Panc1 (cell line): ENCODE results near the gene SLC12A9. TPM values are rescaled to one million over a fixed set of nuclear protein-coding genes. Genes with fewer than 3 reads are reported as not detected.

ENCODE experiments used
- ATAC-seq: fragments of 200-7000 bp; cut with Tn5 transposase; 2 replicates; pipeline ENCODE4 v1.9.1; 2020; ENCODE audit warnings: mild to moderate bottlenecking, moderate library complexity
- BruUV-seq: library from RNA; stranded (reverse); fragments of 400-500 nt; replicated peaks from 2 replicates; lab custom pipeline; 2021; lab: Mats Ljungman, UMichigan
- CTCF ChIA-PET: fragments of 300-600 bp; sonication (Branson Sonifier 250); formaldehyde crosslinking; loops from one replicate; lab custom pipeline; 2022; ENCODE audit warnings: antibody characterized with exemption; lab: Charles Lee
- POLR2A ChIA-PET: fragments of 300-600 bp; sonication (Branson Sonifier 250); formaldehyde crosslinking; loops from one replicate; lab custom pipeline; 2022; ENCODE audit warnings: antibody characterized with exemption; lab: Charles Lee
- DNase-seq: peaks from one replicate; pipeline ENCODE4 v3.0.0-alpha.2; 2010; ENCODE audit warnings: low read depth, low spot score
- H3K27ac ChIP-seq: 2 replicates; pipeline ENCODE4 v1.5.1; 2011; ENCODE audit warnings: mild to moderate bottlenecking, low read length, inconsistent platforms
- H3K27me3 ChIP-seq: fragments of 200-500 bp; sonication (Bioruptor generic); 2 replicates; pipeline ENCODE4 v1.6.0; 2014; ENCODE audit warnings: low read length, inconsistent platforms; ENCODE audit not compliant: control insufficient read depth, insufficient read depth
- H3K36me3 ChIP-seq: fragments of 200-500 bp; sonication (Bioruptor generic); 2 replicates; pipeline ENCODE4 v1.5.1; 2014; ENCODE audit warnings: inconsistent platforms, mild to moderate bottlenecking, low read length, moderate library complexity; ENCODE audit not compliant: control insufficient read depth, insufficient read depth
- H3K4me1 ChIP-seq: 2 replicates; pipeline ENCODE4 v1.5.1; 2011; ENCODE audit warnings: inconsistent platforms, mild to moderate bottlenecking, low read length, moderate library complexity; ENCODE audit not compliant: control insufficient read depth, insufficient read depth
- H3K4me3 ChIP-seq, 2 experiments: 2 replicates each; pipeline ENCODE4 v1.5.1; 2011 to 2012; ENCODE audit warnings: low read depth in 2 of 2, low read length in 2 of 2, mild to moderate bottlenecking in 2 of 2, inconsistent platforms in 1 of 2, moderate library complexity in 1 of 2
- H3K9me3 ChIP-seq: fragments of 200-500 bp; sonication (Bioruptor generic); 2 replicates; pipeline ENCODE4 v1.5.1; 2014; ENCODE audit warnings: low read depth, mild to moderate bottlenecking, inconsistent platforms, low read length, moderate library complexity; ENCODE audit not compliant: control insufficient read depth, insufficient read depth
- POLR2AphosphoS5 ChIP-seq: IDR thresholded peaks from 2 replicates; pipeline ENCODE4 v1.6.1; 2012; ENCODE audit warnings: mild to moderate bottlenecking, low read depth, low read length, moderate library complexity
- SIN3A ChIP-seq: IDR thresholded peaks from 2 replicates; pipeline ENCODE4 v1.6.1; 2012; ENCODE audit warnings: low read depth, mild to moderate bottlenecking, low read length, moderate library complexity, borderline replicate concordance; ENCODE audit not compliant: insufficient read depth
- TCF7L2 ChIP-seq: IDR thresholded peaks from 2 replicates; pipeline ENCODE4 v1.6.1; 2011; ENCODE audit warnings: mild to moderate bottlenecking, low read depth, low read length, inconsistent platforms
- in situ Hi-C: cut with HindIII; loops from 2 replicates; pipeline ENCODE4 v1.10.0; 2016; ENCODE audit warnings: low sequenced_read_pairs, low pct_unique_long_range_greater_than_20kb
- intact Hi-C: fragments of 100-400 bp; cut with micrococcal nuclease; formaldehyde crosslinking; loops from one replicate; pipeline ENCODE4 v1.10.0; 2022; ENCODE audit not compliant: unreplicated experiment
- total RNA-seq: library from RNA; stranded (reverse); gene quantifications from one replicate; pipeline ENCODE4 v1.2.1, GENCODE V29; 2021; ENCODE audit not compliant: unreplicated experiment
- TF ChIP-seq, protein P1 (sequence below), 2 experiments: IDR thresholded peaks; 2 replicates each; pipeline ENCODE4 v1.6.1; 2011 to 2012; ENCODE audit warnings: low read depth in 2 of 2, control low read depth in 1 of 2, low read length in 1 of 2, mild to moderate bottlenecking in 1 of 2, moderate library complexity in 1 of 2; ENCODE audit not compliant: insufficient read depth in 1 of 2
- TF ChIP-seq, protein P2 (sequence below): fragments of 450-650 bp; IDR thresholded peaks from 2 replicates; pipeline ENCODE4 v1.5.1; 2017; ENCODE audit warnings: mild to moderate bottlenecking

The SLC12A9 gene
- total RNA-seq, 1 experiment from 2014 or later, result 31.1 TPM

DNA sequence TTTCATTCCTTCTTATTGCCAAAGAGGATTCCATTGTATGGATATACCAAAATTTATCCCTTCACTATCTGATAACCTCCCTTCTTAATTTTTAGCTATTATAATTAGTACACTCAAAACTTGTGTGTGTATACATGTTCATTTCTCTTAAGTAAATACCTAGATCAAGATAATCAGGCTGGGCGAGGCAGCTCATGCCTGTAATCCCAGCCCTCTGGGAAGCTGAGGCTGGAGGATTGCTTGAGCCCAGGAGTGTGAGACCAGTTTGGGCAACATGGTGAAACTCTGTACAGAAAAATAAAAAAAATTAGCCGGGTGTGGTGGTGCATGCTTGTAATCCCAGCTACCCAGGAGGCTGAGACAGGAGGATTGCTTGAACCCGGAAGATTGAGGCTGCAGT is 59.0 kb downstream of the SLC12A9 start:
- TF ChIP-seq, protein P1, sequence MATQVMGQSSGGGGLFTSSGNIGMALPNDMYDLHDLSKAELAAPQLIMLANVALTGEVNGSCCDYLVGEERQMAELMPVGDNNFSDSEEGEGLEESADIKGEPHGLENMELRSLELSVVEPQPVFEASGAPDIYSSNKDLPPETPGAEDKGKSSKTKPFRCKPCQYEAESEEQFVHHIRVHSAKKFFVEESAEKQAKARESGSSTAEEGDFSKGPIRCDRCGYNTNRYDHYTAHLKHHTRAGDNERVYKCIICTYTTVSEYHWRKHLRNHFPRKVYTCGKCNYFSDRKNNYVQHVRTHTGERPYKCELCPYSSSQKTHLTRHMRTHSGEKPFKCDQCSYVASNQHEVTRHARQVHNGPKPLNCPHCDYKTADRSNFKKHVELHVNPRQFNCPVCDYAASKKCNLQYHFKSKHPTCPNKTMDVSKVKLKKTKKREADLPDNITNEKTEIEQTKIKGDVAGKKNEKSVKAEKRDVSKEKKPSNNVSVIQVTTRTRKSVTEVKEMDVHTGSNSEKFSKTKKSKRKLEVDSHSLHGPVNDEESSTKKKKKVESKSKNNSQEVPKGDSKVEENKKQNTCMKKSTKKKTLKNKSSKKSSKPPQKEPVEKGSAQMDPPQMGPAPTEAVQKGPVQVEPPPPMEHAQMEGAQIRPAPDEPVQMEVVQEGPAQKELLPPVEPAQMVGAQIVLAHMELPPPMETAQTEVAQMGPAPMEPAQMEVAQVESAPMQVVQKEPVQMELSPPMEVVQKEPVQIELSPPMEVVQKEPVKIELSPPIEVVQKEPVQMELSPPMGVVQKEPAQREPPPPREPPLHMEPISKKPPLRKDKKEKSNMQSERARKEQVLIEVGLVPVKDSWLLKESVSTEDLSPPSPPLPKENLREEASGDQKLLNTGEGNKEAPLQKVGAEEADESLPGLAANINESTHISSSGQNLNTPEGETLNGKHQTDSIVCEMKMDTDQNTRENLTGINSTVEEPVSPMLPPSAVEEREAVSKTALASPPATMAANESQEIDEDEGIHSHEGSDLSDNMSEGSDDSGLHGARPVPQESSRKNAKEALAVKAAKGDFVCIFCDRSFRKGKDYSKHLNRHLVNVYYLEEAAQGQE (IDR thresholded peaks at IDR 0.05; ENCODE audit: insufficient read depth in 1 of 2, low read depth in 2 of 2, low read length in 1 of 2), result no peak
- TF ChIP-seq SIN3A (no peak), POLR2AphosphoS5 (no peak), TCF7L2 (no peak)
- TF ChIP-seq, protein P2, sequence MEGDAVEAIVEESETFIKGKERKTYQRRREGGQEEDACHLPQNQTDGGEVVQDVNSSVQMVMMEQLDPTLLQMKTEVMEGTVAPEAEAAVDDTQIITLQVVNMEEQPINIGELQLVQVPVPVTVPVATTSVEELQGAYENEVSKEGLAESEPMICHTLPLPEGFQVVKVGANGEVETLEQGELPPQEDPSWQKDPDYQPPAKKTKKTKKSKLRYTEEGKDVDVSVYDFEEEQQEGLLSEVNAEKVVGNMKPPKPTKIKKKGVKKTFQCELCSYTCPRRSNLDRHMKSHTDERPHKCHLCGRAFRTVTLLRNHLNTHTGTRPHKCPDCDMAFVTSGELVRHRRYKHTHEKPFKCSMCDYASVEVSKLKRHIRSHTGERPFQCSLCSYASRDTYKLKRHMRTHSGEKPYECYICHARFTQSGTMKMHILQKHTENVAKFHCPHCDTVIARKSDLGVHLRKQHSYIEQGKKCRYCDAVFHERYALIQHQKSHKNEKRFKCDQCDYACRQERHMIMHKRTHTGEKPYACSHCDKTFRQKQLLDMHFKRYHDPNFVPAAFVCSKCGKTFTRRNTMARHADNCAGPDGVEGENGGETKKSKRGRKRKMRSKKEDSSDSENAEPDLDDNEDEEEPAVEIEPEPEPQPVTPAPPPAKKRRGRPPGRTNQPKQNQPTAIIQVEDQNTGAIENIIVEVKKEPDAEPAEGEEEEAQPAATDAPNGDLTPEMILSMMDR, result no peak
- Histone ChIP-seq H3K36me3 (no peaks in the 10 kb centered on the region), H3K4me3 (no peak overlapping the region), H3K27me3 (no peaks in the 10 kb centered on the region), H3K27ac (no peak overlapping the region), H3K9me3 (no peaks in the 10 kb centered on the region), H3K4me1 (no peaks in the 10 kb centered on the region)
- ATAC-seq, result no peak
- BruUV-seq, result no TSS peak
- in situ Hi-C loops (no loop called here), intact Hi-C loops (no loop called here)
- DNase-seq, result no peak
- CTCF ChIA-PET, result interaction anchor here (1.0 kb wide), 1 partner anchor 13 kb away, joined by 3 read pairs; no protein-coding TSS in a partner anchor
- POLR2A ChIA-PET, result no interaction called here

DNA sequence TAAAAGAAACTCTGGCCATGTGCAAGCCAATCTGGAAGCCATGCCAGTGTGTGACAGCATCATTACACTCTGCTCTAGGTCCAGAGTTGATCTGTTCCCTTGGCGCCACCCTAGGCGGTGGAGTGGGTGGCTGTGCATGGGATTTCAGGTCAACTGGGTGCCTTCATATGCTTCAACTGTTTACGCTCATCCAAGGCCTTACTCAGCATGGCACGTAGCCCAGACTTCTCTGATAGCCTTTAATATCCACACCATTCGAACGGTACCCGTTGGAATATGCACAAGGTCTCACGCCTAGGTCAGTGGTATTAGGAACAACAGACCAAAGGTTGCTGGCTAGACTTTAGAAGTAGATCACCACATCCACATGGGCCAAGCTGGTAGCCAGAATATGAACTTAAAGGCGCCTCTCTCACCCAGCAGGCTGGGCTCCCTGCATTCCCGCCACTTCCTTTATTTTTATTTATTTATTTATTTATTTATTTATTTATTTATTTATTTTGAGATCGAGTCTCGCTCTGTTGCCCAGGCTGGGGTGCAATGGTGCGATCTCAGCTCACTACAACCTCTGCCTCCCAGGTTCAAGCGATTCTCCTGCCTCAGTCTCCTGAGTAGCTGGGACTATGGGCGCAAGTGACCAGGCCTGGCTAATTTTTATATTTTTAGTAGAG is 61.8 kb downstream of the SLC12A9 start:
- no peak for DNase-seq
- POLR2A ChIA-PET, result no interaction called here
- BruUV-seq, result no TSS peak

DNA sequence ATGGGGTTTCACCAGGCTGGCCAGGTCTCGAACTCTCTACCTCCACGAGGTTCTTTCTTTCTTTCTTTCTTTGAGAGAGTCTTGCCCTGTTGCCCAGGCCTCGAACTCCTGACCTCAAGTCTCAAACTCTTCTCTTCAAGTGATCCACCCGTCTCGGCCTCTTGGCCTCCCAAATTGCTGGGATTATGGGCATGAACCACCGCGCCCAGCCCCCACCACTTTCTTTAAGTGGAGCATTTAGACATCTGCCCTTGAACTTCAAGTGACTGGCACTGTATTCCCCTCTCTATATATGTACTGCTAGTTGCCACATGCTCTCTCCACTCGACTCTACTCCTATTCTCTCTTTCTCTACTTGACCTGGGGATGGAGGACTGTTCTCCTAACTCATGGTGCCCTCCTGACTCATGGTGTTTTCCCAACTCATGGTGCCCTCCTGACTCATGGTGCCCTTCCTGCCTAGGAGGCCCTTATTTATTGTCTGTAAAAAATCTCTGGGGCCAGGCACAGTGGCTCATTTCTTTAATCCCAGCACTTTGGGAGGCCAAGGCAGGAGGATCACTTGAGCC is 62.5 kb downstream of the SLC12A9 start:
- no peak for DNase-seq
- POLR2A ChIA-PET, result no interaction called here

More for the DNA sequence above, 61.8 kb downstream of the SLC12A9 start:
- H3K36me3 ChIP-seq, result no peaks in the 10 kb centered on the region
- no peak overlapping the region for H3K4me3 ChIP-seq
- ATAC-seq, result peak; percentile 62
- intact Hi-C loops, result no loop called here
- no peaks in the 10 kb centered on the region for H3K27me3 ChIP-seq
- H3K9me3 ChIP-seq, result no peaks in the 10 kb centered on the region
- CTCF ChIA-PET, result no interaction called here
- no peak overlapping the region for H3K27ac ChIP-seq
- H3K4me1 ChIP-seq, result no peaks in the 10 kb centered on the region
- in situ Hi-C loops, result no loop called here
- no peak for TF ChIP-seq POLR2AphosphoS5
- TF ChIP-seq TCF7L2, result no peak

More for the DNA sequence above, 62.5 kb downstream of the SLC12A9 start:
- Histone ChIP-seq H3K4me3 (no peak overlapping the region), H3K27ac (no peak overlapping the region), H3K4me1 (no peaks in the 10 kb centered on the region), H3K36me3 (no peaks in the 10 kb centered on the region), H3K27me3 (no peaks in the 10 kb centered on the region), H3K9me3 (no peaks in the 10 kb centered on the region)
- no TSS peak for BruUV-seq
- in situ Hi-C loops (no loop called here), intact Hi-C loops (no loop called here)
- peak; percentile 70; the same call in 1 of the 2 replicates for ATAC-seq
- TF ChIP-seq POLR2AphosphoS5 (no peak), SIN3A (no peak), TCF7L2 (no peak)
- TF ChIP-seq, protein P1 (IDR thresholded peaks at IDR 0.05; ENCODE audit: insufficient read depth in 1 of 2, low read depth in 2 of 2, low read length in 1 of 2), result no peak
- TF ChIP-seq, protein P2, result no peak
- CTCF ChIA-PET, result no interaction called here
